ENCODE measurements around the gene WWOX. TPM values are rescaled to one million over a fixed set of nuclear protein-coding genes. Genes with fewer than 3 reads are reported as not detected.

The WWOX gene
- total and polyA plus RNA-seq, 2 of the 8 experiments (the other 6 are each of a cell fraction or from before 2014, with no cell fraction given) = 5.4 to 16.7 TPM

DNA sequence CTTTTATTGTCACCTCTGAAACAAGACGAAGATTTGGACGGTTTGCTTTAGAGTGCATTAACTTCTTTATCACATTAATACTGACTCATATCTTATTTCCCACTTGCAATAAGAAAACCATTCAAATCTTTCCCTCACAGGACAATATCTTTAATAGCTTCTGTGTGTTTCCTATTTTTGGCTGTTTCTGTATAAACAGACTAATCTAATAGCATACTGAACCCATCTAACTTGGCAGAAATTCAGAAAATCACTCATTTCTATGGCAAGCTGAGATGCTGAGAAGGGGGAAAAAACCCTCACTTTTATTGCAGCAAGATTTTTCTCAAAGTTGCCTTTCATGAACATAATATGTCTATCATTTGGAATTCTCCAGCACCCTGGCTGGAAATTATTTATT is 524.9 kb downstream of the WWOX start:
- no peak overlapping the region for H2AFZ ChIP-seq (ENCODE audit: low read length)
- H3K36me3 ChIP-seq (ENCODE audit: control insufficient read depth in 2 of 4, insufficient read depth in 4 of 4, low read length in 3 of 4) = no peaks in the 10 kb centered on the region
- H2BK5ac ChIP-seq (ENCODE audit: low read depth, low read length) = no peak overlapping the region
- peaks cover 4 to 8% of the 10 kb centered on the region in 2 experiments; a peak in 1 of 4 replicates for H3K9me3 ChIP-seq (ENCODE audit: insufficient read depth in 2 of 2, low read depth in 1 of 2, low read length in 1 of 2)
- H3K4ac ChIP-seq (replicated peaks; ENCODE audit: insufficient read length, low read depth, low read length) = no peak overlapping the region
- no peak overlapping the region for H2BK15ac ChIP-seq (ENCODE audit: low read length)
- H3K18ac ChIP-seq (ENCODE audit: extremely low read depth, low read length) = no peak overlapping the region
- H3K4me2 ChIP-seq (ENCODE audit: insufficient read depth in 1 of 2, low read depth in 2 of 2, low read length in 2 of 2) = no peak overlapping the region
- no peak for DNase-seq (ENCODE audit: low read depth in 1 of 2, low spot score in 2 of 2)
- H3K4me3 ChIP-seq (ENCODE audit: extremely low read depth in 1 of 4, insufficient read depth in 2 of 4, low read depth in 3 of 4, low read length in 4 of 4) = no peak overlapping the region
- ChIA-PET POLR2A (ENCODE audit: partially characterized antibody) (no interaction called here), CTCF (ENCODE audit: partially characterized antibody) (interaction anchor here (0.6 kb wide), 1 partner anchor 1722 kb away, joined by 6 read pairs; no protein-coding TSS in a partner anchor)
- no peak overlapping the region for H3K27ac ChIP-seq (ENCODE audit: low read depth, low read length)
- H3K4me1 ChIP-seq (replicated peaks in 1 of 4; ENCODE audit: control insufficient read depth in 3 of 4, insufficient read depth in 4 of 4, low read length in 3 of 4) = no peaks in the 10 kb centered on the region
- no peak for FAIRE-seq
- H2BK20ac ChIP-seq (ENCODE audit: low read length) = no peak overlapping the region
- H3K79me1 ChIP-seq (ENCODE audit: low read depth, low read length) = no peaks in the 10 kb centered on the region
- H2BK12ac ChIP-seq (ENCODE audit: low read depth, low read length) = no peak overlapping the region
- no peak overlapping the region for H4K5ac ChIP-seq (ENCODE audit: insufficient read length, low read depth, low read length)
- no peak overlapping the region for H3K9ac ChIP-seq (replicated peaks in 1 of 4; ENCODE audit: extremely low read depth in 1 of 4, low read depth in 3 of 4, low read length in 3 of 4)
- no peak overlapping the region for H3K14ac ChIP-seq (ENCODE audit: insufficient read length)
- H3K23ac ChIP-seq (ENCODE audit: insufficient read length) = no peak overlapping the region
- H2AK5ac ChIP-seq (ENCODE audit: low read depth, low read length) = no peak overlapping the region
- TF ChIP-seq SP4 (IDR thresholded peaks at IDR 0.05; ENCODE audit: low read length) = no peak
- TF ChIP-seq YY1 (IDR thresholded peaks at IDR 0.05; ENCODE audit: low read depth, low read length) = no peak
- TF ChIP-seq TCF12 (IDR thresholded peaks at IDR 0.05; ENCODE audit: low read depth, low read length) = no peak
- TF ChIP-seq EZH2 (IDR thresholded peaks at IDR 0.05; ENCODE audit: low read depth, low read length, severe bottlenecking) = no peak
- TF ChIP-seq RXRA (IDR thresholded peaks at IDR 0.05; ENCODE audit: insufficient read depth, low read depth, low read length) = no peak
- TF ChIP-seq GABPA (IDR thresholded peaks at IDR 0.05; ENCODE audit: borderline replicate concordance, insufficient read depth, low read length) = no peak
- TF ChIP-seq SIRT6 (IDR thresholded peaks at IDR 0.05; ENCODE audit: low read length) = no peak
- TF ChIP-seq POLR2AphosphoS5 (IDR thresholded peaks at IDR 0.05; ENCODE audit: low read depth, low read length) = no peak
- H3K56ac ChIP-seq (replicated peaks; ENCODE audit: insufficient read length, low read depth, low read length) = no peak overlapping the region
- H2BK120ac ChIP-seq (replicated peaks; ENCODE audit: low read depth, low read length) = no peak overlapping the region
- no peaks in the 10 kb centered on the region for H3K23me2 ChIP-seq (ENCODE audit: low read depth, low read length)
- no peaks in the 10 kb centered on the region for H4K20me1 ChIP-seq (replicated peaks in 1 of 2; ENCODE audit: control insufficient read depth in 1 of 2, insufficient read depth in 2 of 2, low read length in 2 of 2)
- no peaks in the 10 kb centered on the region for H3K27me3 ChIP-seq (replicated peaks in 1 of 4; ENCODE audit: control insufficient read depth in 3 of 4, extremely low read depth in 1 of 4, insufficient read depth in 3 of 4, low read length in 3 of 4)
- no peak overlapping the region for H4K91ac ChIP-seq (replicated peaks; ENCODE audit: insufficient read length, low read length)
- H3K79me2 ChIP-seq (ENCODE audit: control insufficient read depth in 1 of 2, insufficient read depth in 2 of 2, low read length in 2 of 2) = no peaks in the 10 kb centered on the region
- WGBS, 2 experiments (ENCODE audit: extremely low coverage in 1 of 2, insufficient coverage in 1 of 2, insufficient read length in 1 of 2, insufficient replicate concordance in 2 of 2, low coverage in 1 of 2, low lambda C conversion rate in 2 of 2, missing lambda C conversion rate in 1 of 2) = 79% methylated on average over 2 of the region's 2 CpGs; no CpG with 5 or more reads in 1 of the 2 experiments
- no peak overlapping the region for H4K8ac ChIP-seq (ENCODE audit: extremely low read depth, insufficient read depth, low read length)

All from H1 (cell line).